GM19455 (cell line): ENCODE data around the gene NUP153.
"Not testable (repeated sequence)": the region's sequence is repeated elsewhere in the genome, so short reads cannot be mapped to it uniquely, and the experiment has no call there.

Experiments used
- ATAC-seq: cut with Tn5 transposase; IDR thresholded peaks from one replicate; pipeline ENCODE4 v1.9.1; 2021; ENCODE audit not compliant: unreplicated experiment

The NUP153 gene

GRCh38 chr6:17714879-17715851 is 8.4 kb upstream of the NUP153 start:
- peak; percentile 79 for ATAC-seq

- ATAC-seq = no peak
These were observed 7.5 kb upstream of the NUP153 start for GRCh38 chr6:17714177-17714576.

- ATAC-seq = no peak
These were observed 5.9 kb upstream of the NUP153 start for GRCh38 chr6:17712576-17712975.

- no peak for ATAC-seq
These were observed 3.6 kb upstream of the NUP153 start for GRCh38 chr6:17710331-17710730.

GRCh38 chr6:17709476-17709875 is 2.8 kb upstream of the NUP153 start:
- no peak for ATAC-seq

- ATAC-seq = not testable (repeated sequence)
These were observed 1.3 kb upstream of the NUP153 start for GRCh38 chr6:17708035-17708434.

- ATAC-seq = no peak
These were observed 586 bp upstream of the NUP153 start for GRCh38 chr6:17707371-17707651.

GRCh38 chr6:17705778-17706579 is 746 bp downstream of the NUP153 start:
- peak; percentile 58 for ATAC-seq

GRCh38 chr6:17705428-17705777 is 1.3 kb downstream of the NUP153 start:
- peak; percentile 1 for ATAC-seq

- ATAC-seq = no peak
These were observed 3.5 kb downstream of the NUP153 start for GRCh38 chr6:17703256-17703694.

- no peak for ATAC-seq
These were observed 6.0 kb downstream of the NUP153 start for GRCh38 chr6:17700421-17701416.

GRCh38 chr6:17691925-17692538 is 14.7 kb downstream of the NUP153 start:
- no peak for ATAC-seq

- no peak for ATAC-seq
These were observed 18.2 kb downstream of the NUP153 start for GRCh38 chr6:17688481-17688880.

GRCh38 chr6:17687136-17687535 is 19.6 kb downstream of the NUP153 start:
- no peak for ATAC-seq

- no peak for ATAC-seq
These were observed 22.6 kb downstream of the NUP153 start for GRCh38 chr6:17684134-17684533.

GRCh38 chr6:17683428-17683827 is 23.3 kb downstream of the NUP153 start:
- no peak for ATAC-seq

- no peak for ATAC-seq
These were observed 27.0 kb downstream of the NUP153 start for GRCh38 chr6:17679726-17680125.

GRCh38 chr6:17677602-17678001 is 29.1 kb downstream of the NUP153 start:
- no peak for ATAC-seq

- ATAC-seq = no peak
These were observed 33.0 kb downstream of the NUP153 start for GRCh38 chr6:17673543-17674254.
